Measurements from ENCODE around the gene SEPTIN11.
"Not testable (repeated sequence)": the region's sequence is repeated elsewhere in the genome, so short reads cannot be mapped to it uniquely, and the experiment has no call there.

The SEPTIN11 gene

DNA sequence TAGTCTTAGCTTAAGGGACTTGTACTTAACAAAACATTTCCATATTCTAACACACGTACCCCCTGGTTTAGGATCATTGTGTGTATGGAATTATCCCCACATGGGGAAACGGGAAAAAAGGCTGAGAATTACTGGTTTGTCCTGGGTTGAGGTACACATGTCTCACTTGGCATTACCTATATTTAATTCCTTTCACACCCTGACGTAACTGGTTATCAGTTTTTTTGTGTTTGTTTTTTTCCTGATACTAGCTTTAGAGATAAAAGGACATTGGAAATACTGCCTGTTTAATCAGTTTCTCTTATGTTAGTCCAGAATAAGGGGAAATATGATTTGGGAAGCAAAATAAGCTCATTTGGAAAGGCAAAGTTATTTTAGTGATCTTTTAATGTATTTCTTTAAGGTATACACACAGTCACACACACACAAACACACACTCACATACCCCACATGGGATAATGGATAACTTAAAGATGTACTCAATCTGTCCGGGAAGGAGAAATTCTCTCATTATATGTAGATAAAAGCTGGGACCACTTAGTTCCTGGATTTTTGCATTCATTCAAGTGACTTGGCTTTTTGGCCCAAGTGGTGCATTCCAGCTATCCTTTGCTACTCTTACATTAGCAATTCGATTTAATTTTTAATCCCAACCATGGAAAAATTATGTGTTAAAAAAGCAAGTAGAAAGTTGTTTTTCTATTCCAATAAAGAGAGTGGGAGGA is 13.0 kb downstream of the SEPTIN11 start:
- H3K27ac ChIP-seq, result no peak overlapping the region
- TF ChIP-seq CTCF (IDR thresholded peaks at IDR 0.05), result no peak
- no peak for TF ChIP-seq ZFX (IDR thresholded peaks at IDR 0.05; ENCODE audit: borderline replicate concordance)

DNA sequence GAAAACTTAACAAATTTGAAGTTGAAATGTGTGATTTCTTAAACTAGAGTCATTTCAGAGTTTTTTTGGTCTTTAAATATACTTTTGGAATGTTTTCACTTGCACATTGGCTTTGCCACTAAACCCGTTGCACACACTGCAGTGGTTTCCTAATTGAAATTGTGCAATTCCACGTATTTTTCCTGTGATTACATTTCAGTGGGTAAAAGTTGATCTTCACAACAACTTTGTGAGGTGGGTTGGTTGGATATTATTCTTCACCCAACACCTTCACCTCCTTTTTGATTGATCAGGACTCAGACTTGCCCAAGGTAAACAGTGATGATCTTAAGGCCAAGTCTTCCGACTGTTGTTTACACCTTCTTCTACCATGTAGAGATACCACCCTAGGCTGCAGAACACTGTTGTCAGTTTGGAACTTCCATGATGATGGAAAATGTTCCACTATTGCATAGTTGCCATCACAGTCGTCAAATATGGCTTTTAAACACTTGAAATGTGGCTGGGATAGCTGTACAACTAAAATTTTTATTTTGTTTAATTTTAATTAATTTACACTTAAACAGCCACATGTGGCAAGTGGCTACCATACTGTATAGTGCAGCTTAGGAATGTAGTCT is 13.7 kb downstream of the SEPTIN11 start:
- TF ChIP-seq ZFX (IDR thresholded peaks at IDR 0.05; ENCODE audit: borderline replicate concordance), result no peak
- no peak for TF ChIP-seq CTCF (IDR thresholded peaks at IDR 0.05)
- H3K27ac ChIP-seq, result no peak overlapping the region

DNA sequence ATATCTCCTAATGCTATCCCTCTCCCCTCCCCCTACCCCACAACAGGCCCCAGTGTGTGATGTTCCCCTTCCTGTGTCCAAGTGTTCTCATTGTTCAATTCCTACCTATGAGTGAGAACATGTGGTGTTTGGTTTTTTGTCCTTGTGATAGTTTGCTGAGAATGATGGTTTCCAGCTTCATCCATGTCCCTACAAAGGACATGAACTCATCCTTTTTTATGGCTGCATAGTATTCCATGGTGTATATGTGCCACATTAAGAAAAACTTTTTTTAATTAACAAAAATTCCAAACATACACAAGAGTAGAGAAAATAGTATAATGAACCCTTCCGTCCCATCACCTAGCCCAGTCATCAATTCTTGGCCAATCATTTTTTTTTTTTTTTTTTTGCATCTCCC is 14.4 kb downstream of the SEPTIN11 start:
- not testable (repeated sequence) for H3K27ac ChIP-seq

DNA sequence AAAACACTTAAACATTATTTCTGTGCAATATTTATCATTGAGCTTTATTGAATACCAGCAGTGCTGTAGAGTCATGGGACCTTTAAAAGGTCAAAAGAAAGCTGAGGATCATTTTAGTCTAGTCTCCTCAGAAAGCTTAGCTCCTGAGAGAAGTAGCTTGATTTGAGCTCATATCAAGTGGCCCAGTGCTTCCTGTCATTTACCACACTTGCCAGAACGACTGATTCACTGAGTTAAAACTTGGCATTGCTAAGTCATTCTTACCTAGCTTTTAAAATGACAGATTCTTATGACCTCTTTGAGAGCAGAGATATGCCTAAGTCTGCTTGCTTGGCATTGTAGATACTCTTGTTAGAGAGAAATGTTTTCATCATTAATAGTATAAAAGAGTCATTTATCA is 15.2 kb downstream of the SEPTIN11 start:
- no peak overlapping the region for H3K27ac ChIP-seq
- TF ChIP-seq ZFX (IDR thresholded peaks at IDR 0.05; ENCODE audit: borderline replicate concordance) (no peak), CTCF (IDR thresholded peaks at IDR 0.05) (no peak)

DNA sequence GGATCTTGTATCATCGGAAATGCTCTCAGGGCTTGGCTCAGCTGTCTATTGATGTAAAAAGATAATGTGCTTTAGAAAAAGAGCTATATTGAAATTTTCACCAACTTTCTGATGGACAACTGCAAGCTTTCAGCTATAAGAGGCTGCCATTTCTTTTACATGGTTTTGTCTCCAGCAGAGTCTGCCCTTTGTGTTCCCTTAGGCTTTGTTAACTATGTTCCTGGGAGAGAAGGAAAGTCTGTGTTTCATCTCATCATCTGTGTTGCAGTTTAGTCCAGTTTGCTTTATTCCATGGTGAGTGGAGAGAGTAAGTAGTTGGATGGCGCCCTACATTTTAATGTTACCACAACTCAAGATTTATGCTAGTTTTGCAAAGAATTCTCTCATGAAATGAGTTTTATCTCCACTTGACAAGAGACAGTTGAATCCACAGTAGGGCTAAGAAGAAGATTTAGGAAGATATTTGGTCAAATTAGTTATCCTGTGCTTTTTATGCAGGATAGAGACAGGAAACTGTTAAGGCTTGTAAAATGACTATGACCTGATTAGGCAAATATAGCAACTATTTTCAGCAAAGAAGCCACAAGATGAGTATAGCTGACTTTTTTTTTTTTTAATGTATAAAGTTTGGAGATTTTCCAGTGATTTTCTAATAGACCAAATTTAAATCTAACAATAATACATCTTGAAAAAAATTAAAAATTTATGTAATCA is 16.5 kb downstream of the SEPTIN11 start:
- TF ChIP-seq ZFX (IDR thresholded peaks at IDR 0.05; ENCODE audit: borderline replicate concordance), result no peak
- TF ChIP-seq CTCF (IDR thresholded peaks at IDR 0.05), result no peak
- H3K27ac ChIP-seq, result no peak overlapping the region

DNA sequence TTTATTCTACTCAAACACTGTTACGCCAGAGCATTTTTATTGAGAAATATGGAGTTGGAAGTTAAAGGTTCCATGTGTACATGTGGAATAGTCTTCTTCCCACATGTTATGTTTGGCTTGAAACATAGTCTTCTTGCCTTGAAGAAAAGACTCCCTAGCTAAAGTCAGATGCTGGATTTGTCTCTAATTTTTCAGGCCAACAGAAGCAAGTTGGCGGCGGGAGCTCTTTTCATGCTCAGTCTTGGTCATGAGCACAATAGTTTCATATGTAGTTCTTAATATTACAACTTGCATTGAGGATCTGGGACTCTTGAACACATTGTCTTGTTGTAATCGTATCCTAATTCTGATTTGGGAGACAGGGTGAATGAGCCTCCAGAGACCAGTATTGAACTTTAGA is 19.4 kb downstream of the SEPTIN11 start:
- no peak overlapping the region for H3K27ac ChIP-seq
- TF ChIP-seq CTCF (IDR thresholded peaks at IDR 0.05) (no peak), ZFX (IDR thresholded peaks at IDR 0.05; ENCODE audit: borderline replicate concordance) (no peak)

DNA sequence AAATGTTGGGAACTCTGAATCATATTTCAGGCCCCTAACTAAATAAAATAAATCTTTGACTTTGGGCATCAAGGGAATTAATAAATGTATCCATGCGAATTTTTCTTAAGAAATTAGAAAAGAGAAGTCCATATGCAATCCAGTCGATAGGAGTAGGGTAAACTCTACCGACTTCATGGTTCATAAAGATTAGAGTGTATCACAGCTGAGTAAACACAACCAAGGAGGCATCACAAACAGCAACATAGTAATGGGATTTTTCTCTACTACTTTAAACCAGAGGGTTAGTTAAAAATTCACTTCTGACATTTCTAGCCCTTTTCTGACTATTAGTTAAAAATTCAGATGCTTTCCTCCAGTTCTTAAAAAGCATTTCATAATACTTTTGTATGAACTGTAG is 19.9 kb downstream of the SEPTIN11 start:
- H3K27ac ChIP-seq, result no peak overlapping the region
- TF ChIP-seq ZFX (IDR thresholded peaks at IDR 0.05; ENCODE audit: borderline replicate concordance) (no peak), CTCF (IDR thresholded peaks at IDR 0.05) (no peak)
